ENCODE results near the gene SLC32A1. TPM values are rescaled to one million over a fixed set of nuclear protein-coding genes. Genes with fewer than 3 reads are reported as not detected.
A peak's percentile ranks its signal among the peaks of the same experiment; 100 is the strongest.

Gene SLC32A1
- total RNA-seq, 1 experiment from 2014 or later, result 0.24 TPM

GRCh38 chr20:38685853-38686473 is 38.3 kb upstream of the SLC32A1 start:
- Histone ChIP-seq H2AFZ (ENCODE audit: low read length) (no peak overlapping the region), H4K8ac (replicated peaks; ENCODE audit: insufficient read length, low read depth, low read length) (no peak overlapping the region), H4K91ac (ENCODE audit: insufficient read length, low read depth, low read length) (no peak overlapping the region), H2BK120ac (ENCODE audit: low read depth, low read length, poor library complexity, severe bottlenecking) (no peak overlapping the region), H2BK12ac (ENCODE audit: insufficient read length, low read depth, low read length) (no peak overlapping the region), H3K23me2 (ENCODE audit: insufficient read length, low read depth, low read length, poor library complexity, severe bottlenecking) (no peaks in the 10 kb centered on the region), H3K4ac (ENCODE audit: low read depth, low read length) (no peak overlapping the region), H3K9ac (ENCODE audit: extremely low read depth, insufficient read length, low read length) (no peak overlapping the region), H2BK20ac (ENCODE audit: low read depth, low read length, poor library complexity, severe bottlenecking) (no peak overlapping the region), H3K27ac (ENCODE audit: insufficient read length, low read depth, low read length) (no peak overlapping the region), H3K79me2 (ENCODE audit: insufficient read depth, low read length) (no peaks in the 10 kb centered on the region), H3K4me2 (ENCODE audit: insufficient read depth, insufficient read length, low read length) (no peak overlapping the region), H4K20me1 (ENCODE audit: control insufficient read depth, insufficient read depth, insufficient read length) (no peaks in the 10 kb centered on the region), H3K23ac (ENCODE audit: insufficient read length, low read depth, low read length) (no peak overlapping the region), H2AK5ac (ENCODE audit: insufficient read length, low read length) (no peak overlapping the region), H3K79me1 (ENCODE audit: insufficient read depth, low read depth, low read length, poor library complexity, severe bottlenecking) (no peaks in the 10 kb centered on the region), H2BK15ac (ENCODE audit: low read depth, low read length) (no peak overlapping the region), H3K56ac (ENCODE audit: insufficient read length, low read depth, low read length) (no peak overlapping the region), H4K5ac (ENCODE audit: insufficient read length, low read depth, low read length) (no peak overlapping the region), H3K27me3 (ENCODE audit: insufficient read depth, low read length) (no peaks in the 10 kb centered on the region; the same call in 1 of the 2 replicates), H3K18ac (ENCODE audit: insufficient read length, low read depth, low read length) (no peak overlapping the region), H3K9me3 (ENCODE audit: control insufficient read depth, low read depth, low read length) (no peaks in the 10 kb centered on the region), H2BK5ac (ENCODE audit: insufficient read length, low read length) (no peak overlapping the region), H3K14ac (ENCODE audit: insufficient read depth, low read length) (no peak overlapping the region), H3T11ph (ENCODE audit: low read length) (no peak overlapping the region), H3K4me1 (ENCODE audit: insufficient read depth, low read length) (no peaks in the 10 kb centered on the region)
- Mint-ChIP-seq H3K36me3 (ENCODE audit: insufficient read depth in 1 of 3, low read depth in 3 of 3) (no peaks in the 10 kb centered on the region), H3K27me3 (ENCODE audit: low read depth) (peaks cover 83% of the 10 kb centered on the region), H3K9me3 (no peaks in the 10 kb centered on the region; a peak in 2 of 5 replicates), H3K4me3 (no peak overlapping the region), H3K27ac (no peak overlapping the region), H3K4me1 (no peaks in the 10 kb centered on the region)
- no CpG with 5 or more reads among the region's 14 CpGs for WGBS (ENCODE audit: extremely low coverage, insufficient read length, low lambda C conversion rate)
- TF ChIP-seq CTCF (conservative IDR thresholded peaks at IDR 0.05), result no peak
- peak; percentile 74 for DNase-seq

All from H9 (cell line).